ENCODE measurements around the gene HOXD9.

GRCh38 chr2:176079831-176080539 is 42.5 kb upstream of the HOXD9 start:
- TF ChIP-seq CTCF (conservative IDR thresholded peaks at IDR 0.05; ENCODE audit: low read length) (no peak), EZH2phosphoT487 (IDR thresholded peaks at IDR 0.05; ENCODE audit: borderline replicate concordance) (no peak)

Data from Loucy (cell line).